Activated naive CD8-positive, alpha-beta T cell treated with anti-CD3 and anti-CD28 coated beads, Interleukin-2, amount 50 U/mL, for 16 hours (primary cell): ENCODE results near the gene G6PC1.
"Not testable (repeated sequence)": the region's sequence is repeated elsewhere in the genome, so short reads cannot be mapped to it uniquely, and the experiment has no call there.

ENCODE experiments used
- DNase-seq: peaks from one replicate; pipeline ENCODE4 v3.0.0-alpha.2; 2020; ENCODE audit warnings: low read depth, low spot score

The G6PC1 gene

DNA sequence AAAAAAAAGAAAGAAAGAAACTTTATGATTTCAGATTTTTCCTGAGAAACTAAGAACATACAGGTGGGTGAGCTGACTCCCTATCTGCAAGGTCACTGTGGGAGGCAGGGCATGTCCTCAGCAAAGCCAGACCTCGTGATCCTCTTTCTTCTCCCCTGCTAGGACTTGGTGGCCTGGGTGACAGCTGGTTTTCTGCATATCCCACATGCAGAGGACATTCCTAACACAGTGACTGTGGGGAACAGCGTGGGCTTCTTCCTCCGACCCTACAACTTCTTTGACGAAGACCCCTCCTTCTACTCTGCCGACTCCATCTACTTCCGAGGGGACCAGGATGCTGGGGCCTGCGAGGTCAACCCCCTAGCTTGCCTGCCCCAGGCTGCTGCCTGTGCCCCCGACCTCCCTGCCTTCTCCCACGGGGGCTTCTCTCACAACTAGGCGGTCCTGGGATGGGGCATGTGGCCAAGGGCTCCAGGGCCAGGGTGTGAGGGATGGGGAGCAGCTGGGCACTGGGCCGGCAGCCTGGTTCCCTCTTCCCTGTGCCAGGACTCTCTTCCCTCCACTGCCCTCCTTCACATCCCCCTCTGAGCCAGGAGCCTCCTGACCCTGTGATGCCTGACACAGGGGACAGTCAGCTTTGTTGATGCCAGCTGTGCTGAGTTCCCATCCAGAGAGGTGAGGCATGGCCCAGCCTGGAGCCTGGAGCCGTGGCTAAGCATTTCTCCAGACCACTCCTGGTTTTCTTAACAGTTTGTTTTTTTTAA, 26.5 kb upstream of the G6PC1 start:
- not testable (repeated sequence) for DNase-seq

DNA sequence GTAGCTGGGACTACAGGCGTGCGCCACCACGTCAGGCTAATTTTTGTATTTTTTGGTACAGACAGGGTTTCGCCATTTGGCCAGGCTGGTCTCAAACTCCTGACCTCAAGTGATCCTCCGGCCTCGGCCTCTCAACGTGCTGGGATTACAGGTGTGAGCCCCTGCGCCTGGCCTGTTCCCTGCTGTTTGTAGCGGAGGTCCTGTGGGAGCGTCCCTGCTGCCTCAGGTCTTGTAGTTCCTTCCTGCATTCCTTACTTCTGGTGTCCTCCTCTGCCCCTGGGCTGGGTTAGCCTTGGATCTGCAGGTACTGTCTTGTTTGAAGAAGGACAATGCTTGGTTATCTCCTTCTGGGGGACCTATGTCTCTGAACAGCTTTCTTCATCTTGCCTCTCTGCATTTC, 23.6 kb upstream of the G6PC1 start:
- no peak for DNase-seq

DNA sequence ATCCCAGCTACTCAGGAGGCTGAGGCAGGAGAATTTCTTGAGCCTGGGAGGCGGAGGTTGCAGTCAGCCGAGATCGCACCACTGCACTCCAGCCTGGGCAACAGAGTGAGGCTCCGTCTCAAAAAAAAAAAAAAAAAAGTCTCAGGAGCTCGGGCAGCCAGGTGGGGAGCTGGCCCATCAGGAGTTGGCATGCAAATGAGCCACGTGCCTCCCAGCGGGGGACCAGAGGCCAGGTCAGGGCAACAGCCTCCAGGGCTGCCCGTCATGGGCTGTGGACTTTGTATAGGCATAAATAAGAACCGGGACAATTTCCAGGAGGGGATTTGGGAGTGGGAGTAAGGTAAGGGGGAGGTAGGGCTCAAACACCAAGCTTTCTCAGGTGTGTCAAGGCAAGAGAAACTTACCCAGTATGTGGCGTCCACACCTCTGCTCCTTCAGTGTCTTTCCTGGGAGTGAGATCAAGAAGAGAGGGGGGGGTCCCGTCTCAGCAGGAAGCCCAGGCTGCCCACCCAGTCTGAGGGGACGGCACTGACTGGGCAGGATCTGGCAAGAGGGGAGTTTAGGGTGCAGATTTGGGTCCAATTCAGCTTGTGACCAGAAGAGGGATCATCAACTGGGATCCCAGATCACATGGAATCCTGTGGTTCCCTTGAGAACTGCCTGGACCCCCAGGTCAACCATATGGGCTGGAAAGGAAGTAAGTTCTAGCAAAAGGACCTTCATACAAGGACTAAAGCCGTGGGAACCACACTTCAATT, 22.3 kb upstream of the G6PC1 start:
- DNase-seq = no peak

DNA sequence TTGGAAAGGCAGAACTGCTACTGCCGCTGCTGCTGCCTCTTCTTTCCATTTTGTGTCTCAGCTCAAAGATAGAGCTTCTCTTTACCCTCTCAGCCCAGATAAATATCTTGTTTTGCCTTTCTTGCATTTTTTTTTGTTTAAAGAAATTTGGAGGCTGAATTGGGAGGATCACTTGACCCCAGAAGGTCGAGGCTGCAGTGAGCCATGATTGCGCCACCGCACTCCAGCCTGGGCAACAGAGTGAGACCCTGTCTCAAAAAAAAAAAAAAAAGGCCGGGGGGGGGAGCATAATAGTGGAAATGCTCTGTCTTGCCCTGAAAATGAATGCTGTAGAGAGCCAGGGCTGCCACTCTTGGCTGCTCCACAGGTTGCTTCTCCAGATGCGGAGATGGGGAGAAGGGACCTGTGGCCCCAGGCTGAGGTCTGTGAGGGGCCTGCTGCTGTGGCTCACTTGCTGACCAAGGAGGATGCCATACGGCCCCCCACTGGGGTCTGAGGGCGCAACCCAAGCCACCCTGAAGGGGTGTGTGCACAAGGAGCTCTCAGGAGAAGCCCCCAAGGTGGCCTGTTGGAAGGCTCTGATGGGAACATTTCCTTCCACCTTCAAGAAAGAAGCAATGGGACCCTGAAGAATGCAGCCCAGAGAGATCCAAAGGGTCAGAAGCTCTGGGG, 21.5 kb upstream of the G6PC1 start:
- DNase-seq = no peak

DNA sequence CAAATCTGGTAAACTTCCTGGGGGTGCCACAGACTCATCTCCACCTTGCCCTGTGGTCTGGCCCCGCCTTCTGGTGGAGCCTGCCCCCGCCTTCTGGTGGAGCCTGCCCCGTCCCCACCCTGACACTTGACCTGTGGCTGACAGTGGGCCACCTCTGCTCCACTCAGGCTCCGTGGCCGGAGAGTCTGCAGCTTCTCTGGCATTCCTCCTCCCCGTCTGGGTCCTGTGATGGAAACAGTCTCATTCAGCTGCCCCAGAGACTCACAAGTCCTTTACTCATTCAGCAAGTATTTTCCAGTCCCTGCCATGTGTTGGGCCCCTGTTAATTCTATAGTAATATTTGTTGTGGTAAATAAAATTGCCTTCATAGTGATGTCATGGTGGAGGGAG, 21.0 kb upstream of the G6PC1 start:
- DNase-seq = no peak

DNA sequence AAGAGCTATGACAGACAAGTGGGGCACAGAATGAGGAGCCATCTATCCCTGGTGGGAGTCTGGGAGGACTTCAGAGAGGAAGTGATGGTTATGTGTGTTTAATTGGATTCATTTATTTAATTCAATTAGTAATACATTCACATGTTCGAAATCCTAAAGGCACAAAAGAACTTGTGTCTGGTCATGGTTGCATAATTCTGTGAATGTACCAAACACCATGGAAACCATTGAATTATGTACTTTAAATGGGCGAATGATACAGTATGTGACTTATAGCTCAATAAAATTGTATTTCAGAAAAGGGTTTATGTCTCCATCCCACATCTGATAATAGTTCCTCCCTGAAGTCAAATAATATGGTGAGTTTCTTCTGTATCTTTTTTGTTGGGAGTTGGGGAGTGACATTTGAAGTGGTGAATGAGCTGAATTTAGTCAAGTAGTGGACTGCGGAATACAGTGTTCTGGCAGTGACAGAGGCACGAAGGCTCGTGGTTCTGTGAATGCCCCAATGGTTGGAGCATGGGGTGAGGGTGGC, 19.8 kb upstream of the G6PC1 start:
- DNase-seq = no peak

DNA sequence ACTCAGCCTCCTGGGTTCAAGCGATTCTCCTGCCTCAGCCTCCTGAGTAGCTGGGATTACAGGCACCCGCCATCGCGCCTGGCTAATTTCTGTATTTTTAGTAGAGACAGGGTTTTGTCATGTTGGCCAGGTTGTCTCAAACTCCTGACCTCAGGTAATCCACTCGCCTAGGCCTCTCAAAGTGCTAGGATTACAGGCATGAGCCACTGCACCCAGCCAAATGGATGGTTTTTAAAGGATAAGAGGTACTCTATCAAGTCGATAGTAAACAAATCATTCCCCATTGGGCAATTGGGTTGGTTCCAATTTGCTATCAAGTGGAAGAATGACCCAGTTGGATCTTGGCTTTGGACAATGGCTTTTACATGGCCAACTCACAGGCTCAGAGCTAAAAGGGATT, 18.9 kb upstream of the G6PC1 start:
- not testable (repeated sequence) for DNase-seq

DNA sequence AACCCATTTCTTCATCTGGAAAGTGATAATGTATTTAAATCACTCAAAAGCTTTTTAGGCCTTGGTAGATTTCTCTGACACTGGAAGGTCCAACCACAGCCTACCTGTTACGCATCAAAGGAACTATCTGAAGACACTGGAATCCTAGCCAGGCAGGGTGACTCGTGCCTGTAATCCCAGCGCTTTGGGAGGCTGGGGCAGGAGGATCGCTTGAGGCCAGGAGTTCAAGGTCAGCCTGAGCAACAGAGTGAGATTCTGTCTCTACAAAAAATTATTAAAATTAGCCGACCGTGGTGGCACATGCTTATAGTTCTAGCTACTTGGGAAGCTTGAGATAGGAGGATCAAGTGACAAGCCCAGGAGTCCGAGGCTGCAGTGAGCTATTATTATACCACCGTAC, 18.4 kb upstream of the G6PC1 start:
- DNase-seq = no peak

DNA sequence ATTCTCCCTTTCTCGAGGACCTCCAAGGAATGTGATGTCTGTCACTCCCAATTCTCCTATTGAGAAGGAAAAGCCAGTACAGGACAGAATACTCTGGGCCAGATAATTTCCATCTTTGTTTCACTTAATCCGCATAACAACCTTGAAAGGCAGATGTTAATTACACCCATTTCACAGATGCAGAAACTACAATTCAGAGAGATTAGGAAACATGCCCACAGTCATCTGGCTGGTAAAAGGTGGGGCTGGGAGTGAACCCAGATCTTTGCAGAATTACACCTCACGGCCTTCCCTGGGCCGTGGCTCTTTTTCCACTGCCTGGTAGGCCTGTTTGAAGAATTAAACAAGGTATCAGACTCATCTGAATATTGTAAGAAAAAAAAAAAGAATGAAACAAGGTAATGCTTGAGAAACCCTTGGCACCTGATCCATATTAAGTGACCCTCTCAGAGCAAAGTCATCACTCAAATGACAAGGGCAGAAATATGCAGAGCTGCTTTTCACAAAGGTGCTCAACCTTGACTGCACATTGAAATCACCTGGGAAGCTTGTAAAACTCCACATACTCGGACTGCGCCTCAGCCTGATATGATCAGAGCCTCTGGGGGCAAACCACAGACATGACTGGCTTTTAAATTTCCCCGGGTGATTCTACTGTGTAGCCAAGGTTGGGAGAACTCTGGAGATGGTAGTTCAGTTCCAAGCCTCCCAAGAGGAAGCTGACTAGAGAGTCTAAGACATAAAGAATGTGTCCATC, 16.6 kb upstream of the G6PC1 start:
- DNase-seq = no peak

DNA sequence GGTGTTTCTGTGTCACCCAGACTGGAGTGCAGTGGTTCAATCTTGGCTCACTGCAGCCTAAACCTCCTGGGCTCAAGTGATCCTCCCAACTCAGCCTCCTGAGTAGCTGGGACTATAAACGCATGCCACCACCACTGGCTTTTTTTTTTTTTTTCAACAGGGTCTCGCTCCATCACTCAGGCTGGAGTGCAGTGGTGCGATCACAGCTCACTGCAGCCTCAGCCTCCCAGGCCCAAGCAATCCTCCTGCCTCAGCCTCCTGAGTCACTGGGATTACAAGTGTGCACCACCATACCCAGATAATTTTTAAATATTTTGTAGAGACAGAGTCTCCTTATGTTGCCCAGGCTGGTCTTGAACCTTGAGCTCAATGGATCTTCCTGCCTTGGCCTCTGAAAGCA, 14.8 kb upstream of the G6PC1 start:
- DNase-seq = not testable (repeated sequence)

DNA sequence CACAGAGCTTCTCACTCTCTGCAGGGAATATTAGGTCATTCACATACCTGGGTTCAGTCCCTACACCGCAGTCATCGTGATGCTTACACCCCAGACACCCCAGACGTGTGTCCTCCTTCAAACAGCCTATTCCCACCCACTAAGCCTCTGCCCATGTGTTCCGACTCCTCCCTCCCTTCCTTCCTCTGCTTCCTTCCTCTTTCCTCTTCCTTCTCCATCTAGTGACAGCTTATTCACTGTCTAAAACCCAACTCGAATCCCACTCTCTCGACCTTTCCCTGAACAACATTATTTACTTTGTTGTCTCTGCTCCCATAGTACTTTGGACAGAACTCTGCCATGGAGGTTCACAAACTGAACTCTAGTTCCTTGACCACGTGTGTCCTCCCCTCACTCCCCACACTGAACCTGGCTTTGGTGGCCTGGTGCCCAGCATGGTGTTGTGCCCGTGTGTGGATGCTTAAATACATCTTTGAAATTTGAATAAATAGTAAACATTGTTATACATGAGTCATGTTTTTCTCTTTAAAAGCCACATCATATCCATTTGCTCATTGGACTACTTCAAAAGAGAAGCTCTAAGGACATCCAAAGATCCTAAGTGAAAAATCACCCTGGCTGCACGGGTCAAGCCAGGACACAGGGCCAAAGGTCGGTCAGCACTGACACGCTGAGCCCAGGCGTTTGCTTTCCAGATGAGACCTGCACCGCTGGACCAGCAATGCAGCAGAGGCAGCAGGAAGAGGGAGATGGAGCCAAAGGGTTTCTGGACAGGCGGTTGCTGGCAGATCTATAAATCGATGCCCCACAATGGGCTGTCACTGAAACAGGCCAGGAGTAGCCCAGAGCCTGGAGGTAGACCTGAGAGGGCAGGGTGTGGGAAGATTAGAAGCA, 14.1 kb upstream of the G6PC1 start:
- no peak for DNase-seq

DNA sequence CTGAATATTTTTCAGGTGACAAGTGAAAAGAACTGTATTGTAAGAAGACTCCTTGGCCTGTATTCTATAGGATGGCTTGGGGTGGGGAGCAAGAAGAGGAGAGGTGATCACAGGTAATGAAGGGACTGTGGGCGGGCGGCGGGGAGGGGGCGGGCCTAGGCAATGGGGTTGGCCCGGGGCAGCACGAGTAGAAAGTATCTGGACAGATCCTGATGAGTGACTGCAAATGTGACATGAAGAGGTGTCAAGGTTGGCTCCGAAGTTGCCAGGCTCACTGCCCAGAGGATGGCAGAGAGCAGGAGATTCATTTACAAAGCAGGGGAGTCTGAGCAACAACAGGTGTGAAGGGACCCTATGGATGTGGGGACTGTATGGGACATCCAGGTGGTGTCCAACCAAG, 10.8 kb upstream of the G6PC1 start:
- no peak for DNase-seq

DNA sequence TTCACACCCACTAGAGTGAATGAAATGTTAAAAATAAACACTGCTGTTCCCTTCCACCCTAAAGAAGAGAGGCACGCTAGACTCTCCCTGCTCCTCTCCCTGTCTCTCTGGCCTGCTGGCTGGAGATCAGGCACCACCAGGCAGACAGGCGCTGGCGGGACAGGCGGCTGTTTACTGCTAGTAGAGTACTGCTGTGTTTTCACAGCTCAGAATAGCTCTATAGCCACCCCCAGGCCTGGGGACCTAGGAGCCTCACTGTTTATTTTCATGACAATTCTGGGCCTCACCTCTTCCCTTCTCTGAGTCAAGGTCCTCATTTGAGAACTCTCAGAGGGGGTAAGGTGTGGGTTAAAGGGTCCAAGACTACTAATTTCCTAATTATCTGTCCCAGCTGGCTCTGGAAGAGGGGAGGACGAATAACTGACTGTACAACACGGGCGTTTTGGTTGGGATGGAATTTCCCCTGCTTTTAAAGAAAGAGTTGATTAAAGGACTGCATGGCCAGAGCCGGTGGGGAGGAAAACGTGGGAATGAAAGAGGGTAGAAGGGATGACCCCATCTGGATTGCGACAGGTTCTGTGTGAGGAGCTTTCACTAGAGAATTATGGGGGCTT, 9.0 kb upstream of the G6PC1 start:
- DNase-seq = no peak

DNA sequence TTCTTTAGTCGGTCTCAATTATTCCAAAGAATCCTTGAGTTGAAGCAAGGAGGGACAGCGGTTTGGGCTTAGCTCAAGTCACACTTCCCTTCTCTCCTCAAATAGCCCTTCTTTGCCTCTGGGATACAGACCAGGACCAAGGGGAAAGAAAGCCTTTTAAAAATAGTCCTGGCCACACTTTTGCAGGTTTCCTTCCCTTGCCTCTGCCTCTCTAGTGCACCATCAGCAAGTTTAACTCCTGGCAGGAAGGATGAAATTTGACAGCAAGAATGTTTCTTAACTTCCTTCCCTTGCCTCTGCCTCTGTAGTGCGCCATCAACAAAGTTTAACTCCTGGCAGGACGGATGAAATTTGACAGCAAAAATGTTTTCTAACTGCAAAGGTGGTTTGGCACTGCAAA, 7.2 kb upstream of the G6PC1 start:
- DNase-seq = no peak

DNA sequence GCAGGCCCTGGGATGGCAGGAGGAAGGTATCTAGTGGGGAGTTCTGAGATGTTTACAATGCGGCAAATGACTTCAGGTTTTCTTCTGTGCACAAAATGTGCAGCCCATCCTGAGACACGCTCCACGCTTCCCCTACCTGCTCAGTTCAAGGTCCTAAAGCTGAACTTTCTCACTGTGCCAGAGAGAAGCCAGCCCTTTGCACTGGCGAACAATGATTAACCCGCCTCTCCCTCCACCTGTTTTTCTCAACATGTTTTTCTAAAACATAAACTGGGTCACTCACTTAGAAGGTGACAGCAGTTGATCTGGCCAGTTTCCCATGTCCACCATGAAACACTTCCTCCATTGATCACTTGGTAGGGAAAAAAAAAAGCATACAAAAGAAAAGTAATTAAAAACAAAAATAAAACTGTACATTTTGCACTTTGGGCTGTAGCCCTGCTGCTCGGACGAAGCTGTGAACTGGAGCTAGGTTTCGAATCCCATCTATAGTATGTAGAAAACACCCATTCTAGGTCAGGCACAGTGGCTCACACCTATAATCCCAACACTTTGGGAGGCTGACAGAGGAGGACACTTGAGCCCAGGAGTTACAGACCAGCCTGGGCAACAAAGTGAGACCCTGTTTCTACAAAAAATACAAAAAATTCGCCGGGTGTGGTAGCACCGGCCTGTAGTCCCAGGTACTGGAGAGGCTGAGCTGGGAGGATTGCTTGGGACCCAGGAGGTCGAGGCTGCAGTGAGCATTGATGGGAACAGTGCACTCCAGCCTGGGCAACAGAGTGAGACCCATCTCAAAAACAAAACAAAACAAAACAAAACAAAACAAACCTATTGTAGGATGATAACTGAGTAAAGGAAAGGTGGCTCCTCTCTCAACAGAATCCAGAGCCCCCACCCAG, 6.1 kb upstream of the G6PC1 start:
- DNase-seq = no peak

DNA sequence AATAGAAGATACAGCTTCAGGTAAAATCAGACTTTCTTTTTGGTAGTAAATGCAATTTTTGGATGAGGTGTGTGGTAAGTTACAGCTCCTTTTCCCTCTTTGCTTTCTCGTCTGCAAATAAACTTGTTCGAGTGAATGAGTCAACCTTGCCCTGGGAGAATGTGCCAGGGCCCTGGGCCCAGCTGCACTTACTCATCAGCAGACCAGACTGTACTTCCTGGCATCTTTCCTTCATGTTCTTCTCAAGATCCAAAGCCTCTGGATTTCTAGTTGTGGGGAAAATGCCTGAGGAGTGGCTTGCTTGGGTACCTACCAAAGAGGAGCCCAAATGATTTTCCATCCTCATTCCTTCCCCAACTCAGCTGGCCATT, 5.4 kb upstream of the G6PC1 start:
- no peak for DNase-seq

DNA sequence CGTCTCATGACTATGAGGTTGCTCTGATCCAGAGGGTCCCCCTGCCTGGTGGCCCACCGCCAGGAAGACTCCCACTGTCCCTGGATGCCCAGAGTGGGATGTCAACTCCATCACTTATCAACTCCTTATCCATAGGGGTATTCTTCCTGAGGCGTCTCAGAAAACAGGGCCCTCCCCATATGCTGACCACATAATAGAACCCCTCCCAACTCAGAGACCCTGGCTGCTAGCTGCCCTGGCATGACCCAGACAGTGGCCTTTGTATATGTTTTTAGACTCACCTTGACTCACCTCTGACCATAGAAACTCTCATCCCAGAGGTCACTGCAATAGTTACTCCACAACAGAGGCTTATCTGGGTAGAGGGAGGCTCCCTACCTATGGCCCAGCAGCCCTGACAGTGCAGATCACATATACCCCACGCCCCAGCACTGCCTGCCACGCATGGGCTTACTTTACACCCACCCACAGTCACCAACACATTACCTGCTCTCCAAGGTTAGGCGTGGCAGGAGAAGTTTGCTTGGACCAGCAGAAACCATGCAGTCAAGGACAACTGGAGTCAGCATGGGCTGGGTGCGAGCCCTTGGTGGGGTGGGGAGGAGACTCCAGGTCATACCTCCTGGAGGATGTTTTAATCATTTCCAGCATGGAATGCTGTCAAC, 2.3 kb upstream of the G6PC1 start:
- DNase-seq = no peak

DNA sequence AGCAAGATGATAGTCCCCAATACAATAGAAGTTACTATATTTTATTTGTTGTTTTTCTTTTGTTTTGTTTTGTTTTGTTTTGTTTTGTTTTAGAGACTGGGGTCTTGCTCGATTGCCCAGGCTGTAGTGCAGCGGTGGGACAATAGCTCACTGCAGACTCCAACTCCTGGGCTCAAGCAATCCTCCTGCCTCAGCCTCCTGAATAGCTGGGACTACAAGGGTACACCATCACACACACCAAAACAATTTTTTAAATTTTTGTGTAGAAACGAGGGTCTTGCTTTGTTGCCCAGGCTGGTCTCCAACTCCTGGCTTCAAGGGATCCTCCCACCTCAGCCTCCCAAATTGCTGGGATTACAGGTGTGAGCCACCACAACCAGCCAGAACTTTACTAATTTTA, 618 bp upstream of the G6PC1 start:
- DNase-seq = not testable (repeated sequence)
